GM19240 (cell line): ENCODE data around the gene IGIP.
A peak's percentile ranks its signal among the peaks of the same experiment; 100 is the strongest.

Source experiments
- DNase-seq: peaks from one replicate; pipeline ENCODE4 v3.0.0; 2011; ENCODE audit warnings: low spot score; ENCODE audit not compliant: insufficient read length

IGIP gene

GRCh38 chr5:140162781-140163180, 37.0 kb downstream of the IGIP start:
- no peak for DNase-seq

GRCh38 chr5:140165101-140165922, 39.6 kb downstream of the IGIP start:
- no peak for DNase-seq

- no peak for DNase-seq
Observed at GRCh38 chr5:140165923-140166270, 40.2 kb downstream of the IGIP start.

- no peak for DNase-seq
Observed at GRCh38 chr5:140166911-140167310, 41.2 kb downstream of the IGIP start.

- DNase-seq, result no peak
Observed at GRCh38 chr5:140168371-140168770, 42.6 kb downstream of the IGIP start.

- no peak for DNase-seq
Observed at GRCh38 chr5:140169410-140169809, 43.7 kb downstream of the IGIP start.

GRCh38 chr5:140172483-140172882, 46.7 kb downstream of the IGIP start:
- DNase-seq, result no peak

GRCh38 chr5:140174014-140174413, 48.3 kb downstream of the IGIP start:
- no peak for DNase-seq

- peak; percentile 79 for DNase-seq
Observed at GRCh38 chr5:140174465-140175366, 49.0 kb downstream of the IGIP start, which contains the start of gene CYSTM1. Gene CYSTM1, plus strand, starts transcription at chr5:140175188. Its CDS starts 19,278 bp downstream, at chr5:140194466.

GRCh38 chr5:140175367-140176030, 49.8 kb downstream of the IGIP start:
- peak; percentile 17 for DNase-seq

- no peak for DNase-seq
Observed at GRCh38 chr5:140176031-140176387, 50.3 kb downstream of the IGIP start.

GRCh38 chr5:140178086-140178410, 52.3 kb downstream of the IGIP start:
- DNase-seq, result no peak

GRCh38 chr5:140178482-140179116, 52.9 kb downstream of the IGIP start:
- no peak for DNase-seq
